ENCODE results near the gene PPP2R5D.

The PPP2R5D gene

DNA sequence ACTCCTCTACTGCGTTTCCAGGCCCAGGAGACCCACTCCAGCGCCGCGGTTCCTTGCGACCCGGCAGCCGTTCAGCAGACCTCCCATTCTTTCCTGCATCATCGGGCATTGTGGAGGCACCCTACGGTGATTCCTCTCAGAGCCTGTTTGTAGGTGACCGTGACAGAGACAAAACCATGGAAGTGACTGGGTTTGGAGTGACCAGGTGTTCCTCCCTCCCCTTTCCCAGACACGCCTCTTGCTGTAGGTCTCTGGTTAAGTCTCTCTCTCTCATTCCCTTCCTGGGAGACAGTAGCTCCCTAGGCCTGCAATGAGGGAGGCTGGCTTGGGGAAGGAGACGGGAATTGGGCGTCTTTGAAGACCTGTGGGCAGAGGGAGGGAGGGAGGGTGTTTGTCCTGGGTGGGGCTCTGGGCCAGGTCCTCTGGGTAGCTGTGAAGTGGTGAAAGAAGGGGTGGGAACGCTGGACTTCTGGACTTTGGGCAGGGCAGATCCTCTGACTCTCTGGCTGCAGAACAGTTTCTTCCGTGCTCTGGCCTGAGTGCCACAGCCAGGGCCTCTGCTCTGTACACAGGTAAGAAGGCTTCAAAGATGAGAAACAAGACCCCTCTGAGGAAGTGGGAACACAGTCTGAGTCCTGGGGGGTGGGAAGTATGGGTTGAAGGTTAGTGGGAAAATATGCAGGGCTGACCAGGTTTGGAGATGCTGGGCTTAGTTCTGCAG is 75.8 kb downstream of the PPP2R5D start:
- DNase-seq: no peak

DNA sequence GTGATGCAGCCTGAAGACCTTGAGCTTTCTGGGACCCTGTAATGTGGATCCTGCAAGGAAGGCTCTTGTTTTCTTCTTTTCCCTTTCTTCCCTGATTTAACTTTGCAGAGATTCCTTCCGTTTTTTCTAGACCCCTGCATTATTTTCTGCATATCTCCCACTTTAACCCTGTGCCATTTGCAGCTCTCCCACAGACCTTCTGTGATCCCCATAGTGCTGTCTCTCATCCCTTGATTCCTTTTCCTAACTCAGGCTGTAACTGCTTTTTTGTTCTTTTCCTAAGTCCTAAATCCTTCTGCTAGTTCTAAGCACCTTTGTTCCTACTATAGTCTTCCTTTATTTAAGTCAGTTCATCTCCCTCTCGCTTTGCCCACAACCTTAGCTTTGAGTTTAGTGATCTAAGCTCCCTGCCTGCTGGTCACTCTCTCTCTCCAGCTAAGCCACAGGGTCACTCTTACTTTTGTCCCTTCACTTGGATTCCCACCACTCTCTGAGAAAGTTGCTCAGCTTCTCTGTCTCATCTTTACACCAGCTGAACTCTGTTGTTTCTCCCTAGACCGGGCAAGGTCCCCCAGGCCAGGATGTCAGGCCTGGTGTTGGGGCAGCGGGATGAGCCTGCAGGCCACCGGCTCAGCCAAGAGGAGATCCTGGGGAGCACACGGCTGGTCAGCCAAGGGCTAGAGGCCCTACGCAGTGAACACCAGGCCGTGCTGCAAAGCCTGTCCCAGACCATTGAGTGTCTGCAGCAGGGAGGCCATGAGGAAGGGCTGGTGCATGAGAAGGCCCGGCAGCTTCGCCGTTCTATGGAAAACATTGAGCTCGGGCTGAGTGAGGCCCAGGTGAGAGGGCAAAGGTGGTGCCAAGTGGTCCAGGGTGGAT is 76.6 kb downstream of the PPP2R5D start:
- no peak for DNase-seq

DNA sequence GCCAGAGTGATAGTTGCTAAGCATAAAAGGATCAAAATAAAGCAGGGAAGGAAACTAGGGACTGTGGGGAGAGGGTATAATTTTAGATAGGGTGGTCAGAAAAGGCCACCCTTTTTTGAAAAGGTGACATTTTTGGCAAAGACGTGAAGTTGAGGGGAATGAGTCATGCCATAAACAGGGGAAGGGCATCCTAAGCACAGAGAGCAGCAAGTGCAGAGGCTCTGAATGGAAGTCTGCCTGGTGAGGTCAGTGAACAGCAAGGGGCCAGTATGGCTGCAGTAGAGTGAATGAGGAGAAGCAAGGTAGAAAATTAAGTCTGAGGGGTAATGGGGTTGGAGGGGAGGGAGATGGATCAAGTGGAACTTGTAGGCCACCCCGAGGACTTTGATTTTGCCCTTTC is 77.5 kb downstream of the PPP2R5D start:
- DNase-seq: no peak
